GM23248 (cell line): Measurements from ENCODE around the gene LYSMD1. TPM values are rescaled to one million over a fixed set of nuclear protein-coding genes. Genes with fewer than 3 reads are reported as not detected.
"Not testable (repeated sequence)": the region's sequence is repeated elsewhere in the genome, so short reads cannot be mapped to it uniquely, and the experiment has no call there.

ENCODE experiments used
- DNase-seq: peaks from one replicate; pipeline ENCODE4 v3.0.0-alpha.2; 2015
- H2AFZ ChIP-seq: fragments of 200-600 bp; sonication (generic); 2 replicates; pipeline ENCODE4 v1.6.1; 2016; ENCODE audit warnings: antibody characterized with exemption
- H3F3A ChIP-seq: fragments of 200-600 bp; sonication (generic); 2 replicates; pipeline ENCODE4 v1.6.1; 2016; ENCODE audit warnings: mild to moderate bottlenecking, antibody characterized with exemption, mixed run types; ENCODE audit not compliant: insufficient read depth
- H3K27ac ChIP-seq: fragments of 200-600 bp; sonication (generic); 2 replicates; pipeline ENCODE4 v1.5.1; 2016; ENCODE audit warnings: mild to moderate bottlenecking
- H3K27me3 ChIP-seq: fragments of 200-600 bp; sonication (generic); replicated peaks from 2 replicates; pipeline ENCODE4 v1.6.1; 2016; ENCODE audit warnings: mild to moderate bottlenecking; ENCODE audit not compliant: insufficient read depth
- H3K36me3 ChIP-seq: fragments of 200-600 bp; sonication (generic); 2 replicates; pipeline ENCODE4 v1.6.1; 2016; ENCODE audit warnings: low read depth, mild to moderate bottlenecking
- H3K4me1 ChIP-seq: fragments of 200-600 bp; sonication (generic); 2 replicates; pipeline ENCODE4 v1.6.1; 2016; ENCODE audit warnings: mild to moderate bottlenecking; ENCODE audit not compliant: insufficient read depth
- H3K4me2 ChIP-seq: fragments of 200-600 bp; sonication (generic); one replicate; pipeline ENCODE4 v1.6.1; 2016; ENCODE audit warnings: mild to moderate bottlenecking; ENCODE audit not compliant: unreplicated experiment
- H3K4me3 ChIP-seq: fragments of 200-600 bp; sonication (generic); 2 replicates; pipeline ENCODE4 v1.5.1; 2016; ENCODE audit warnings: mild to moderate bottlenecking
- H3K79me2 ChIP-seq: fragments of 200-600 bp; sonication (generic); 2 replicates; pipeline ENCODE4 v1.6.1; 2016; ENCODE audit warnings: mild to moderate bottlenecking; ENCODE audit not compliant: insufficient read depth
- H3K9ac ChIP-seq: fragments of 200-600 bp; sonication (generic); 2 replicates; pipeline ENCODE4 v1.6.1; 2016; ENCODE audit warnings: mild to moderate bottlenecking
- H3K9me2 ChIP-seq: fragments of 200-600 bp; sonication (generic); 2 replicates; pipeline ENCODE4 v1.6.1; 2016; ENCODE audit warnings: mixed run types, mild to moderate bottlenecking, moderate library complexity; ENCODE audit not compliant: insufficient read depth
- H3K9me3 ChIP-seq: fragments of 200-600 bp; sonication (generic); one replicate; pipeline ENCODE4 v1.6.1; 2017; ENCODE audit warnings: low read depth
- H4K20me1 ChIP-seq: fragments of 200-600 bp; sonication (generic); 2 replicates; pipeline ENCODE4 v1.6.0; 2016; ENCODE audit not compliant: insufficient read depth
- EZH2 ChIP-seq: fragments of 200-600 bp; sonication (generic); IDR thresholded peaks from 2 replicates; pipeline ENCODE4 v1.6.1; 2018; ENCODE audit warnings: antibody characterized with exemption, mild to moderate bottlenecking; ENCODE audit not compliant: insufficient read depth, poor library complexity, severe bottlenecking
- EZH2phosphoT487 ChIP-seq: fragments of 200-600 bp; sonication (generic); IDR thresholded peaks from 2 replicates; pipeline ENCODE4 v1.6.1; 2018; ENCODE audit warnings: antibody characterized with exemption, moderate library complexity, mild to moderate bottlenecking, low read depth; ENCODE audit not compliant: insufficient read depth
- WGBS, 2 experiments: methylation state at CpG; one replicate each; pipeline ENCODE4 v1.1.6; 2015 to 2017; ENCODE audit warnings: low lambda C conversion rate in 2 of 2, low coverage in 1 of 2; ENCODE audit errors: missing lambda C conversion rate in 2 of 2; 5-methylcytosine and 5-hydroxymethylcytosine counted together
- in situ Hi-C: fragments of 300-500 bp; cut with MboI; formaldehyde crosslinking; loops from 2 replicates; pipeline ENCODE4 v1.15.0; 2020
- polyA plus RNA-seq: library from polyadenylated mRNA; unstranded; fragments of >200 nt; fragmentation: Nextera tagmentation; extraction: Ambion mirVana; gene quantifications from 2 replicates; pipeline ENCODE4 v1.2.1, GENCODE V29; 2016
- total RNA-seq: library from RNA; depleted of rRNA; stranded (reverse); fragments of >200 nt; shearing (Covaris generic); gene quantifications from 2 replicates; pipeline ENCODE4 v1.2.3, GENCODE V29; 2014; rRNA removed

Gene LYSMD1, protein sequence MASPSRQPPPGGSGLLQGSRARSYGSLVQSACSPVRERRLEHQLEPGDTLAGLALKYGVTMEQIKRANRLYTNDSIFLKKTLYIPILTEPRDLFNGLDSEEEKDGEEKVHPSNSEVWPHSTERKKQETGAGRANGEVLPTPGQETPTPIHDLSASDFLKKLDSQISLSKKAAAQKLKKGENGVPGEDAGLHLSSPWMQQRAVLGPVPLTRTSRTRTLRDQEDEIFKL
- total RNA-seq, result 7.1 and 11.5 TPM in 2 replicates
- polyA plus RNA-seq, result 3.4 and 4.4 TPM in 2 replicates

DNA sequence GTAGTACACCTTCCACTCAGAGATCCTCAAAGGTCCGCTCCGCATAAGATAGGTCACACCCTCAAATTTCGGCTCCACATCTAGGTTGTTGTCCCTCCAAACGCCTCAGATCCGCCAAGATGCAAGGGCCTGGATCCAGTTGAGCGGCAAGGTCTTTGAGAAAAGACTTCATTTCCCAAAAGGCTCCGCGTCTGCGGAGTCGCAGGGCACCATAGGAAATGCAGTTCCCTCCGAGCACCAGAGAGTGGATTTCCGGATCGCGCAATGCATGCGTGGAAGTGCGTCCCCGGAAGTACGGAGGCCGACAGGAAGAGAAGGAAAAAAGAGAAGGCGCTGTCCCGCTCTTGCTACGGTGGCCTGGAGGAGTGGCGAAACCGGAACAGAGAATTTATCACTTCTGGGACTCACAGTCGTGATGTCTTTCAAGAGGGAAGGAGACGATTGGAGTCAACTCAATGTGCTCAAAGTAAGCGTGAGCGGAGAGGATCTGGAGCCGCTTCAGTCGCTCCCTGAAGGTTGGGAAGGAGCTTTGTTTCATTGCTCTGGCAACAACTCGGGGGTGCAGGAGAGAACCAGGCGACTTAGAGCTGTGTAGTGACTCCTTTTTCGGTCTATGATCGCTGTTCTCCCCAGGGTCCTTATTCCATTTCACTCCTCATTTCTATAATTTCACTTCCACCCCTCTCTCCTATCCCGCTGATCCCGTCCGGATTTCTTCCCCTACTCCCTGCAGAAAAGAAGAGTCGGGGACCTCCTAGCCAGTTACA, at the start of gene LYSMD1, which contains the start of gene SCNM1:
TSS of gene LYSMD1 (minus strand) at position 165 of the 767 bp plus-strand sequence. CDS start 644 bp downstream, outside the sequence.
TSS of gene SCNM1 (plus strand) at position 407 of the 767 bp plus-strand sequence. CDS start at position 416, 9 bp downstream.
- in situ Hi-C loops, result no loop called here
- H3K9me2 ChIP-seq, result no peaks in the 10 kb centered on the region
- no peak for TF ChIP-seq EZH2
- TF ChIP-seq EZH2phosphoT487, result no peak
- peaks cover 14% of the 10 kb centered on the region; the same call in 1 of the 2 replicates for H3K36me3 ChIP-seq
- peak within 1 kb of the TSS; percentile 90 for H3K4me3 ChIP-seq
- no peaks in the 10 kb centered on the region for H4K20me1 ChIP-seq
- H3K4me1 ChIP-seq, result peaks cover 20% of the 10 kb centered on the region
- H3K27me3 ChIP-seq, result no peaks in the 10 kb centered on the region
- 1% methylated on average over 37 to 38 of the region's 38 CpGs for WGBS, 2 experiments
- peak within 1 kb of the TSS; percentile 81 for H3K27ac ChIP-seq
- peak within 1 kb of the TSS; percentile 93 for H3K9ac ChIP-seq
- no peaks in the 10 kb centered on the region for H3K9me3 ChIP-seq
- peak within 1 kb of the TSS; percentile 95 for H2AFZ ChIP-seq
- H3K79me2 ChIP-seq, result peaks cover 57% of the 10 kb centered on the region
- H3K4me2 ChIP-seq, result peak within 1 kb of the TSS; percentile 92
- H3F3A ChIP-seq, result peaks cover 14% of the 10 kb centered on the region; the same call in 1 of the 2 replicates
- peak; percentile 99 for DNase-seq

DNA sequence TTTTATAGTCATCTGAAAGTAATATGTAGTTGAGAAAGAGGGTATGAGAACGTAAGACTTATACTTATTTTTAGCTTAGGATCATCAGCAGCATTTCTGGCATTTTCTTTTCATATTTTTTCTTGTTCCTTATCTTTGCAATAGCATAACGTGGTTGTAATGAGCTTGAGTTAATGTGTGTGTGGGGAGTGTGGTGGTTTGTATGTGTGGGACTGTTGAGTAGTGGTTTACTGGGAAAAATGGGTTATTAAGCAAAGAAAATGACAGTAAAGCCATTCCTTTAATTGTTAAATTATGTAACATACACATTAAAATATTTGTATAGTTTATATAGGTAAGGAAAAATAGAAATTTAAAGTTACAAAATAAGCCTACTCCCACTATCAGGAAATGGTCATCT, 47.9 kb upstream of the LYSMD1 start:
- H3F3A ChIP-seq, result peaks cover 32% of the 10 kb centered on the region
- no peak for DNase-seq
- H3K79me2 ChIP-seq, result peaks cover 100% of the 10 kb centered on the region
- H4K20me1 ChIP-seq, result peaks cover 32% of the 10 kb centered on the region
- 0 out of 2 replicates have a peak overlapping the region, but pooled peaks have one; percentile 19 for H3K9ac ChIP-seq
- no peaks in the 10 kb centered on the region for H3K9me3 ChIP-seq
- peaks cover 44% of the 10 kb centered on the region for H3K36me3 ChIP-seq
- no peak overlapping the region for H3K4me2 ChIP-seq
- H3K4me1 ChIP-seq, result peaks cover 15% of the 10 kb centered on the region
- TF ChIP-seq EZH2phosphoT487 (no peak), EZH2 (no peak)
- no peak overlapping the region for H3K4me3 ChIP-seq
- H2AFZ ChIP-seq, result no peak overlapping the region
- H3K9me2 ChIP-seq, result no peaks in the 10 kb centered on the region
- in situ Hi-C loops, result no loop called here
- H3K27ac ChIP-seq, result no peak overlapping the region
- no peaks in the 10 kb centered on the region for H3K27me3 ChIP-seq
- WGBS, 2 experiments, result 19 to 30% methylated on average over 2 of the region's 2 CpGs

DNA sequence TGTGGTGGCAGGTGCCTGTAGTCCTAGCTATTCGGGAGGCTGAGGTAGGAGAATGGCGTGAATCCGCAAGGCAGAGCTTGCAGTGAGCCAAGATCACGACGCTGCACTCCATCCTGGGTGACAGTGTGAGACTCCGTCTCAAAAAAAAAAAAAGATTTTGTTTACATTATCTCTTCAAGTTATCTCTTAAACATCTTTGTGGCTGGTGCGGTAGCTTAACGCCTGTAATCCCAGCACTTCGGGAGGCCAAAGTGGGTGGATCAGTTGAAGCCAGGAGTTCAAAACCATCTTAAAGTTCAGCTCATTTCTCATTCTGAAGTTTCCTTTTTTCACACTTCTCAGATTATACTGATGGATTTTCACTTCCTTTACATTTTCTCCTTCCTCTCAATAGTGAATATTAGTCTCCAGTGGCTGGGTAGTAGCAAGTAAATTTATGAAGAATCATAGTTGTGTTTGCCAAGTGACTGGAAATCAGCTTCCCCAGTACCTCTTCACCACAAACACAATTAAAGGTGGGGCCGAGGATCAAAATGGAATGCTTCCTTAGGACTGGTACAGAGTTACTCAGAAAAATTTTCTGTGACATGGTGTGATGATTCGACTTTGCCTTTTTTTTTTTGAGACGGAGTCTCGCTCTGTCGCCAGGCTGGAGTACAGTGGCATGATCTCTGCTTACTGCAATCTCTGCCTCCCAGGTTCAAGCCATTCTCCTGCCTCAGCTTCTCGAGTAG, 46.4 kb upstream of the LYSMD1 start:
- Histone ChIP-seq H3K36me3 (peaks cover 57% of the 10 kb centered on the region), H3K9me3 (no peaks in the 10 kb centered on the region), H2AFZ (no peak overlapping the region), H3K27me3 (no peaks in the 10 kb centered on the region), H3K9ac (no peak overlapping the region), H3K27ac (no peak overlapping the region), H3K4me1 (peaks cover 15% of the 10 kb centered on the region), H3K4me3 (no peak overlapping the region), H3K9me2 (no peaks in the 10 kb centered on the region), H3K4me2 (no peak overlapping the region), H3K79me2 (peaks cover 100% of the 10 kb centered on the region), H3F3A (peaks cover 35% of the 10 kb centered on the region), H4K20me1 (peaks cover 24% of the 10 kb centered on the region; the same call in 1 of the 2 replicates)
- 91 to 92% methylated on average over 15 of the region's 15 CpGs for WGBS, 2 experiments
- no peak for DNase-seq
- TF ChIP-seq EZH2phosphoT487 (no peak), EZH2 (no peak)
- in situ Hi-C loops, result no loop called here

DNA sequence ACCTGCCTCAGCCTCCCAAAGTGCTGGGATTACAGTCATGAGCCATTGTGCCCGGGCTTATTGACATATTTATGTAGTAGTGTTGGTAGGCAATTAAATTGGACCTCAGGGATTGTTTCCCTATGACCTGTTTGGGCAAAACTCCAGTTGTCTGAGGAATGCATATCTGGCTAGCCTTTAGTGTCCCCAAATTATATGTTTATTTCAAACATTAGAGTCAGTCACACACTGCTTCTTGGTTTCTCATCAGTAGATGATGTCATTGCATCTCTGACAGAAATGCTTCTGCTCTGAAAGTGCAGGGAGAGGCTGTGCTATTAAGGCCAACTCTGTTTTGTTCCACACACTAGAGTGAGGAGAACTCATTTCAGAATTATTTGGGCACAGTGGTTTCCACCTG, 45.1 kb upstream of the LYSMD1 start:
- no peak overlapping the region for H3K9ac ChIP-seq
- peaks cover 100% of the 10 kb centered on the region for H3K79me2 ChIP-seq
- H3K4me3 ChIP-seq, result no peak overlapping the region
- H3K27ac ChIP-seq, result peak overlapping the region; percentile 54
- H3K4me1 ChIP-seq, result peaks cover 19% of the 10 kb centered on the region
- TF ChIP-seq EZH2phosphoT487 (no peak), EZH2 (no peak)
- in situ Hi-C loops, result no loop called here
- peaks cover 25% of the 10 kb centered on the region; the same call in 1 of the 2 replicates for H4K20me1 ChIP-seq
- H3K36me3 ChIP-seq, result peaks cover 64% of the 10 kb centered on the region
- DNase-seq, result peak; percentile 74
- H3K27me3 ChIP-seq, result no peaks in the 10 kb centered on the region
- WGBS, 2 experiments, result 35 to 50% methylated on average over 1 of the region's 1 CpG
- H3K9me3 ChIP-seq, result no peaks in the 10 kb centered on the region
- H3F3A ChIP-seq, result peaks cover 41% of the 10 kb centered on the region
- no peak overlapping the region for H3K4me2 ChIP-seq
- no peak overlapping the region for H2AFZ ChIP-seq
- no peaks in the 10 kb centered on the region for H3K9me2 ChIP-seq

DNA sequence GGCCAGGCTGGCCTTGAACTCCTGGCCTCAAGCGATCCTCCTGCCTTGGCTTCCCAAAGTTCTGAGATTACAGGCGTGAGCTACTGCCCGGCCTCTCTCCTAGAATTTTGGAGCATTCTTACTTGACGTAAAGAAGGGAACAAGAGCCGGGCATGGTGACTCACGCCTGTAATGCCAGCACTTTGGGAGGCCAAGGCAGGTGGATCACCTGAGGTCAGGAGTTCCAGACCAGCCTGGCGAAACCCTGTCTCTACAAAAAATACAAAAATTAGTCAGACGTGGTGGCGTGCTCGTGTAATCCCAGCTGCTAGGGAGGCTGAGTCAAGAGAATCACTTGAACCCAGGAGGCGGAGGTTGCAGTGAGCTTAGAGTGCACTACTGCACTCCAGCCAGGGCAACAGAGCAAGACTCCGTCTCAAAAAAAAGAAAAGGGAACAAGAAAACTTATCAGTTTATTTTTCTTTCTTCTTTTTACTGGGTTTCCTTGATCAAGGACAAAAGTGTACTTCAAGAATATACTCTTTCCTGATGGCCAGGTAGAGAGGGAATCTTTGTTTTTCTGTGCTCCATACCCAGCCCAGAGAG, 39.8 kb upstream of the LYSMD1 start:
- H3K27me3 ChIP-seq, H2AFZ ChIP-seq, in situ Hi-C loops, H3K9me2 ChIP-seq, H3K9me3 ChIP-seq, H3K27ac ChIP-seq, DNase-seq, H3K4me2 ChIP-seq, H3K4me3 ChIP-seq, H3K9ac ChIP-seq: not testable (repeated sequence)
- H3K79me2 ChIP-seq, result peaks cover 100% of the 10 kb centered on the region
- WGBS, 2 experiments, result 87 to 90% methylated on average over 12 of the region's 12 CpGs
- peaks cover 23% of the 10 kb centered on the region; the same call in 1 of the 2 replicates for H4K20me1 ChIP-seq
- peaks cover 26% of the 10 kb centered on the region for H3K4me1 ChIP-seq
- H3K36me3 ChIP-seq, result peaks cover 52% of the 10 kb centered on the region
- H3F3A ChIP-seq, result peaks cover 51% of the 10 kb centered on the region
